ENCODE measurements around the gene AIG1.

Gene AIG1

DNA sequence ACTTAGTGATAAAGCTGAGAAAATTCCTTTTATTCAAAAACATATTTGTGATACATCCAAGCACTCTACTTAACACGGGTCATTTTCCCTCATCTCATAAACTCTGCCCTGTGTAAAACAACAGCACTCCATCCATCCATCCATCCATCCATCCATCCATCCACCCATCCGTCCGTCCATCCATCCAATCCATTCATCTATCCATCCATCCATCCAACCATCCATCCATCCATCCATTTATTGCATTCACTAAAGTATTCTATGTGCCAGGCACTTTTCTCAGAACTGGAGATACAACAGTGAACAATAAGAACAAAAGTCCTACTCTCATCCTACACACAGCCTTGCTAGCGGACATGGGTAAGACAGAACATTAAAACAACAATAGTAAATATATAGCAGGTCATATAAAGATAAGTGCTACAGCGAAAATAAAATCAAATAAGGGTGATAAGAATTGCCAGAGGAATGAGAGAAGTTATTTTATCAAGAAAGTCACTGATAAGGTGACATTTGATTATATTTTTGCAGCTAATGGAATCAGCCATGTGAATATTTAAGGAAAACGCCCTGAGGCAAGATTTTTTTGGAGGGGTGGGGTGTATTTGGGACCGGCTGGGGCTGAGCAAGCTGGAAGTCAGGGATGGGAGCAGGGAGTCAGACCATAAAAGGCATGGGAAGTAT is 311.7 kb downstream of the AIG1 start:
- no peaks in the 10 kb centered on the region for H3K27me3 ChIP-seq (ENCODE audit: insufficient read depth, poor library complexity, severe bottlenecking)
- DNase-seq (ENCODE audit: low spot score) = no peak
- H3K9me3 ChIP-seq (ENCODE audit: severe bottlenecking) = no peaks in the 10 kb centered on the region
- TF ChIP-seq, protein P1, sequence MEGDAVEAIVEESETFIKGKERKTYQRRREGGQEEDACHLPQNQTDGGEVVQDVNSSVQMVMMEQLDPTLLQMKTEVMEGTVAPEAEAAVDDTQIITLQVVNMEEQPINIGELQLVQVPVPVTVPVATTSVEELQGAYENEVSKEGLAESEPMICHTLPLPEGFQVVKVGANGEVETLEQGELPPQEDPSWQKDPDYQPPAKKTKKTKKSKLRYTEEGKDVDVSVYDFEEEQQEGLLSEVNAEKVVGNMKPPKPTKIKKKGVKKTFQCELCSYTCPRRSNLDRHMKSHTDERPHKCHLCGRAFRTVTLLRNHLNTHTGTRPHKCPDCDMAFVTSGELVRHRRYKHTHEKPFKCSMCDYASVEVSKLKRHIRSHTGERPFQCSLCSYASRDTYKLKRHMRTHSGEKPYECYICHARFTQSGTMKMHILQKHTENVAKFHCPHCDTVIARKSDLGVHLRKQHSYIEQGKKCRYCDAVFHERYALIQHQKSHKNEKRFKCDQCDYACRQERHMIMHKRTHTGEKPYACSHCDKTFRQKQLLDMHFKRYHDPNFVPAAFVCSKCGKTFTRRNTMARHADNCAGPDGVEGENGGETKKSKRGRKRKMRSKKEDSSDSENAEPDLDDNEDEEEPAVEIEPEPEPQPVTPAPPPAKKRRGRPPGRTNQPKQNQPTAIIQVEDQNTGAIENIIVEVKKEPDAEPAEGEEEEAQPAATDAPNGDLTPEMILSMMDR (IDR thresholded peaks at IDR 0.05; ENCODE audit: poor library complexity, severe bottlenecking) = no peak
- H3K4me1 ChIP-seq (ENCODE audit: insufficient read depth, poor library complexity, severe bottlenecking) = no peaks in the 10 kb centered on the region
- ATAC-seq (ENCODE audit: low read depth) = no peak
- no peak overlapping the region for H3K4me3 ChIP-seq (ENCODE audit: severe bottlenecking)
- H3K36me3 ChIP-seq (ENCODE audit: low read depth) = no peaks in the 10 kb centered on the region
- H3K27ac ChIP-seq (ENCODE audit: poor library complexity, severe bottlenecking) = no peak overlapping the region

DNA sequence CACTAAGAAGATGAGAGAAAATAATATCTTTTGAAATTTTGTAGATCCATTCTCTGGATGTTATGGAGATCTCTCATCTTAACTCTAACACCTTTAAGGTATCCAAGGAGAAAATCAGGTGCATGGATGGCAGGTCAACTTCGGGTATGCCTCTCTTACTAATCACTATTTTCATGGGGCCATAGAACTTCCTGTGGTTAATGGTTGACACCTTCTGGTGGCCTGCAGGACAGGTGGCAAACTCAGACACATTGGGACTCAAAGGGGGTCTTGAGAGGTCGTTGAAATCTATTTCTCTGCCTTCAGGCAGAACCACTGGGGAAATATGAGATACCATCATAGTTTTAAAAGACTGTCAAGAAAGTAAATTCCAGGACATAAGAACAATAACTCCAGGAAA is 313.3 kb downstream of the AIG1 start:
- no peaks in the 10 kb centered on the region for H3K9me3 ChIP-seq (ENCODE audit: severe bottlenecking)
- H3K27me3 ChIP-seq (ENCODE audit: insufficient read depth, poor library complexity, severe bottlenecking) = no peaks in the 10 kb centered on the region
- H3K4me3 ChIP-seq (ENCODE audit: severe bottlenecking) = no peak overlapping the region
- no peak for ATAC-seq (ENCODE audit: low read depth)
- H3K4me1 ChIP-seq (ENCODE audit: insufficient read depth, poor library complexity, severe bottlenecking) = no peaks in the 10 kb centered on the region
- no peak overlapping the region for H3K27ac ChIP-seq (ENCODE audit: poor library complexity, severe bottlenecking)
- TF ChIP-seq, protein P1 (IDR thresholded peaks at IDR 0.05; ENCODE audit: poor library complexity, severe bottlenecking) = no peak
- H3K36me3 ChIP-seq (ENCODE audit: low read depth) = no peaks in the 10 kb centered on the region
- DNase-seq (ENCODE audit: low spot score) = no peak

DNA sequence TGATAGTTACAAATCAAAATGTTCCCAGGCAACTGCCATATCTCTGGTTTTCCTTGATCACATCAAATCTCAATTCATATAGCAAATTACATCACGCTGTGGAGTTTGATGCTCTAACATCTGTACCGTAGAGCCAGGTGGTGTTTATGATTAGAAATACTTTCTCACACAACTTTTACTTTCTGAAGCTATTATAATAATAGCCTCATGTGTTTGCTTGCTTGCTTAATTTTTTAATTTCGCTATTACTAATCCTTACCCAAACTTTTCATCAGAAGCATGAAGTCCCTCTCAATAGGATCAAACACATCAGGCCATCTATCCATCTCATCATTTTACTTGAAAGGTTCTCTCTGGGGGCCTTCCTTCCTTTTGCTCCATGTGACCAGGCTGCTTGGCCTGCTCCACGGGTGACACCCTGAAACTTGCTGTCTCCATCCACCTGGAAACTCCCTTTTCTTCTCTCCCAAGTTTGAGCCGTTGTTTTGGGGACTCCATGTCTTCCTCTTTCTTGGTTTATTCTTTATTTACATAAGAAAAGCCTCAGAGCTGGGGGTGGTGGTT is 314.4 kb downstream of the AIG1 start:
- ATAC-seq (ENCODE audit: low read depth) = no peak
- no peak for DNase-seq (ENCODE audit: low spot score)
- no peak overlapping the region for H3K4me3 ChIP-seq (ENCODE audit: severe bottlenecking)
- no peaks in the 10 kb centered on the region for H3K4me1 ChIP-seq (ENCODE audit: insufficient read depth, poor library complexity, severe bottlenecking)
- H3K9me3 ChIP-seq (ENCODE audit: severe bottlenecking) = no peaks in the 10 kb centered on the region
- TF ChIP-seq, protein P1 (IDR thresholded peaks at IDR 0.05; ENCODE audit: poor library complexity, severe bottlenecking) = no peak
- no peak overlapping the region for H3K27ac ChIP-seq (ENCODE audit: poor library complexity, severe bottlenecking)
- H3K27me3 ChIP-seq (ENCODE audit: insufficient read depth, poor library complexity, severe bottlenecking) = no peaks in the 10 kb centered on the region
- no peaks in the 10 kb centered on the region for H3K36me3 ChIP-seq (ENCODE audit: low read depth)

GRCh38 chr6:143376375-143376774 is 315.7 kb downstream of the AIG1 start:
- DNase-seq (ENCODE audit: low spot score) (no peak), ATAC-seq (ENCODE audit: low read depth) (no peak)
- Histone ChIP-seq H3K36me3 (ENCODE audit: low read depth) (no peaks in the 10 kb centered on the region), H3K4me1 (ENCODE audit: insufficient read depth, poor library complexity, severe bottlenecking) (no peaks in the 10 kb centered on the region), H3K9me3 (ENCODE audit: severe bottlenecking) (no peaks in the 10 kb centered on the region), H3K27ac (ENCODE audit: poor library complexity, severe bottlenecking) (no peak overlapping the region), H3K27me3 (ENCODE audit: insufficient read depth, poor library complexity, severe bottlenecking) (no peaks in the 10 kb centered on the region), H3K4me3 (ENCODE audit: severe bottlenecking) (no peak overlapping the region)
- TF ChIP-seq, protein P1 (IDR thresholded peaks at IDR 0.05; ENCODE audit: poor library complexity, severe bottlenecking) = no peak

GRCh38 chr6:143376861-143377260 is 316.2 kb downstream of the AIG1 start:
- Histone ChIP-seq H3K4me1 (ENCODE audit: insufficient read depth, poor library complexity, severe bottlenecking) (no peaks in the 10 kb centered on the region), H3K4me3 (ENCODE audit: severe bottlenecking) (no peak overlapping the region), H3K27ac (ENCODE audit: poor library complexity, severe bottlenecking) (no peak overlapping the region), H3K36me3 (ENCODE audit: low read depth) (no peaks in the 10 kb centered on the region), H3K27me3 (ENCODE audit: insufficient read depth, poor library complexity, severe bottlenecking) (no peaks in the 10 kb centered on the region), H3K9me3 (ENCODE audit: severe bottlenecking) (no peaks in the 10 kb centered on the region)
- TF ChIP-seq, protein P1 (IDR thresholded peaks at IDR 0.05; ENCODE audit: poor library complexity, severe bottlenecking) = no peak
- DNase-seq (ENCODE audit: low spot score) = no peak
- no peak for ATAC-seq (ENCODE audit: low read depth)

Measured in RWPE2 (cell line).